HL-60 (cell line): ENCODE measurements around the gene TFPT.

Experiments
- POLR2AphosphoS5 ChIP-seq: IDR thresholded peaks from 2 replicates; pipeline ENCODE4 v1.6.1; 2012; ENCODE audit warnings: low read depth
- TF ChIP-seq, protein P1 (sequence below): IDR thresholded peaks from 2 replicates; pipeline ENCODE4 v1.6.1; 2012; ENCODE audit warnings: low read depth; ENCODE audit not compliant: insufficient replicate concordance
- TF ChIP-seq, protein P2 (sequence below): IDR thresholded peaks from one replicate; pipeline ENCODE4 v1.5.1; 2011; ENCODE audit warnings: low read length, control low read depth, inconsistent platforms; ENCODE audit not compliant: insufficient read depth

DNA sequence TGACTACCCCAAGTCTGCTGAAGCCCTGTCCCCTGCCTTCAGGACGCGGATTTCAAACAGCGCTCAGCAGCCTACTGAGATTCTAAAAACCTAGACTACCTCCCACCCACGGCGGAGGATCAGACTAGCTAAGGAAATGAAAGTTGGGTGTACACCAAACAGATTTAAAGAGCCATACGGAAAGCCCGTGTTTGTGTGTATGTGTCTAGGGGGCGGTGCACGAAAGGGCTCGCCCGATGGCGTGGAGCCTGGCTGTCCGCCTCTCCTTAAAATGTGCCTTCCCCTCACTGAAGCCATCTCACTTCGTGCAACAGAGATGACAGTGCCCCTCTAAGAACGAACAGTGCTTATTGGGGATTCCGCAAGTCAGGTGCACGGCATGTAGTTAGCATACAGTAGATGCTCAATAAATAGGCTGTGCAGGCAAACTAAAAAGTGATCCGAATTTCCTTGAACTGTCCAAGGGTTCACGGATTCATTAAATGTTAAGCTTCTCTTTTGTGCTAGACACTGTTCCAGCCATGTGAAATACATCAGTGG, 43.4 kb upstream of the TFPT start:
- TF ChIP-seq, protein P1, sequence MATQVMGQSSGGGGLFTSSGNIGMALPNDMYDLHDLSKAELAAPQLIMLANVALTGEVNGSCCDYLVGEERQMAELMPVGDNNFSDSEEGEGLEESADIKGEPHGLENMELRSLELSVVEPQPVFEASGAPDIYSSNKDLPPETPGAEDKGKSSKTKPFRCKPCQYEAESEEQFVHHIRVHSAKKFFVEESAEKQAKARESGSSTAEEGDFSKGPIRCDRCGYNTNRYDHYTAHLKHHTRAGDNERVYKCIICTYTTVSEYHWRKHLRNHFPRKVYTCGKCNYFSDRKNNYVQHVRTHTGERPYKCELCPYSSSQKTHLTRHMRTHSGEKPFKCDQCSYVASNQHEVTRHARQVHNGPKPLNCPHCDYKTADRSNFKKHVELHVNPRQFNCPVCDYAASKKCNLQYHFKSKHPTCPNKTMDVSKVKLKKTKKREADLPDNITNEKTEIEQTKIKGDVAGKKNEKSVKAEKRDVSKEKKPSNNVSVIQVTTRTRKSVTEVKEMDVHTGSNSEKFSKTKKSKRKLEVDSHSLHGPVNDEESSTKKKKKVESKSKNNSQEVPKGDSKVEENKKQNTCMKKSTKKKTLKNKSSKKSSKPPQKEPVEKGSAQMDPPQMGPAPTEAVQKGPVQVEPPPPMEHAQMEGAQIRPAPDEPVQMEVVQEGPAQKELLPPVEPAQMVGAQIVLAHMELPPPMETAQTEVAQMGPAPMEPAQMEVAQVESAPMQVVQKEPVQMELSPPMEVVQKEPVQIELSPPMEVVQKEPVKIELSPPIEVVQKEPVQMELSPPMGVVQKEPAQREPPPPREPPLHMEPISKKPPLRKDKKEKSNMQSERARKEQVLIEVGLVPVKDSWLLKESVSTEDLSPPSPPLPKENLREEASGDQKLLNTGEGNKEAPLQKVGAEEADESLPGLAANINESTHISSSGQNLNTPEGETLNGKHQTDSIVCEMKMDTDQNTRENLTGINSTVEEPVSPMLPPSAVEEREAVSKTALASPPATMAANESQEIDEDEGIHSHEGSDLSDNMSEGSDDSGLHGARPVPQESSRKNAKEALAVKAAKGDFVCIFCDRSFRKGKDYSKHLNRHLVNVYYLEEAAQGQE, result no peak
- TF ChIP-seq, protein P2, sequence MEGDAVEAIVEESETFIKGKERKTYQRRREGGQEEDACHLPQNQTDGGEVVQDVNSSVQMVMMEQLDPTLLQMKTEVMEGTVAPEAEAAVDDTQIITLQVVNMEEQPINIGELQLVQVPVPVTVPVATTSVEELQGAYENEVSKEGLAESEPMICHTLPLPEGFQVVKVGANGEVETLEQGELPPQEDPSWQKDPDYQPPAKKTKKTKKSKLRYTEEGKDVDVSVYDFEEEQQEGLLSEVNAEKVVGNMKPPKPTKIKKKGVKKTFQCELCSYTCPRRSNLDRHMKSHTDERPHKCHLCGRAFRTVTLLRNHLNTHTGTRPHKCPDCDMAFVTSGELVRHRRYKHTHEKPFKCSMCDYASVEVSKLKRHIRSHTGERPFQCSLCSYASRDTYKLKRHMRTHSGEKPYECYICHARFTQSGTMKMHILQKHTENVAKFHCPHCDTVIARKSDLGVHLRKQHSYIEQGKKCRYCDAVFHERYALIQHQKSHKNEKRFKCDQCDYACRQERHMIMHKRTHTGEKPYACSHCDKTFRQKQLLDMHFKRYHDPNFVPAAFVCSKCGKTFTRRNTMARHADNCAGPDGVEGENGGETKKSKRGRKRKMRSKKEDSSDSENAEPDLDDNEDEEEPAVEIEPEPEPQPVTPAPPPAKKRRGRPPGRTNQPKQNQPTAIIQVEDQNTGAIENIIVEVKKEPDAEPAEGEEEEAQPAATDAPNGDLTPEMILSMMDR, result no peak
- no peak for TF ChIP-seq POLR2AphosphoS5
